22Rv1 (cell line): Measurements from ENCODE around the gene MAP2K7.
"Not testable (repeated sequence)": the region's sequence is repeated elsewhere in the genome, so short reads cannot be mapped to it uniquely, and the experiment has no call there.

Experiments
- H3K27ac ChIP-seq: fragments of 450-650 bp; 2 replicates; pipeline ENCODE4 v1.5.1; 2017
- ZFX ChIP-seq: fragments of 450-650 bp; IDR thresholded peaks from 2 replicates; pipeline ENCODE4 v1.6.1; 2017; ENCODE audit warnings: antibody characterized with exemption, borderline replicate concordance
- TF ChIP-seq, protein P1 (sequence below): fragments of 450-650 bp; IDR thresholded peaks from 2 replicates; pipeline ENCODE4 v1.5.1; 2017; ENCODE audit warnings: mild to moderate bottlenecking

Gene MAP2K7

DNA sequence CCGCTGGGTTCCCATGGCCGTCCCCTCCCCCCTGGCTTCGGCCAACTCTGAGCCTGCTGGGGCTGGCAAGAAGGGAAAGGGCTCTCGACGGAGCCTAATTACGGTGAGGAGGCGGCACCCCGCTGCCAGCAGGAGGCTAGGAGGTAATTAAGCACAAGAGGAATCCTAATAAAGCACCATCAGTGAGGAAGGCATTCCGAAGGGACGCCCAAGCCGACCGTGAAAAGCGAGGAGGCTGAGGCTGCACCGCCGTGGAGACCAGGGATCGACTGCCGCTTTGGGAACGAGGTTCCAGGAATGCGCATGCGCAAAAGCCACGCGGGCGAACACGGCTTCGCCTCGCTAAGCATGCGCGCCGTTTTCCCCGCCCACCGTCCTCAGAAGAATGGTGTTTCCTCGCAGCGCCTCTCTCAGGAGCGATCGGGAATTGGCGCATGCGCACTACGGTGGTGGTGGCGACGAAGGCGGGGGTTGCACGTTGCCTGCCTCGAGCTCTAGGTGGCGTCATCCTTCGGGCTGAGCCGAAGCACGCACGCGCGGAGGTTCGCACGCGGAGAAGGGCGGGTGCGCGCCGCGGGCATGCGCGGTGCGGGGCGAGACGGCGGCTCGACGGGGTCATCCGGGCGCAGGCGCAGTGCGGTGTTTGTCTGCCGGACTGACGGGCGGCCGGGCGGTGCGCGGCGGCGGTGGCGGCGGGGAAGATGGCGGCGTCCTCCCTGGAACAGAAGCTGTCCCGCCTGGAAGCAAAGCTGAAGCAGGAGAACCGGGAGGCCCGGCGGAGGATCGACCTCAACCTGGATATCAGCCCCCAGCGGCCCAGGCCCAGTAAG, at the start of gene MAP2K7:
Gene MAP2K7, plus strand, starts transcription at position 634 of the 830 bp plus-strand sequence. Its CDS starts 68 bp downstream, at position 702.
- TF ChIP-seq, protein P1, sequence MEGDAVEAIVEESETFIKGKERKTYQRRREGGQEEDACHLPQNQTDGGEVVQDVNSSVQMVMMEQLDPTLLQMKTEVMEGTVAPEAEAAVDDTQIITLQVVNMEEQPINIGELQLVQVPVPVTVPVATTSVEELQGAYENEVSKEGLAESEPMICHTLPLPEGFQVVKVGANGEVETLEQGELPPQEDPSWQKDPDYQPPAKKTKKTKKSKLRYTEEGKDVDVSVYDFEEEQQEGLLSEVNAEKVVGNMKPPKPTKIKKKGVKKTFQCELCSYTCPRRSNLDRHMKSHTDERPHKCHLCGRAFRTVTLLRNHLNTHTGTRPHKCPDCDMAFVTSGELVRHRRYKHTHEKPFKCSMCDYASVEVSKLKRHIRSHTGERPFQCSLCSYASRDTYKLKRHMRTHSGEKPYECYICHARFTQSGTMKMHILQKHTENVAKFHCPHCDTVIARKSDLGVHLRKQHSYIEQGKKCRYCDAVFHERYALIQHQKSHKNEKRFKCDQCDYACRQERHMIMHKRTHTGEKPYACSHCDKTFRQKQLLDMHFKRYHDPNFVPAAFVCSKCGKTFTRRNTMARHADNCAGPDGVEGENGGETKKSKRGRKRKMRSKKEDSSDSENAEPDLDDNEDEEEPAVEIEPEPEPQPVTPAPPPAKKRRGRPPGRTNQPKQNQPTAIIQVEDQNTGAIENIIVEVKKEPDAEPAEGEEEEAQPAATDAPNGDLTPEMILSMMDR, result peak; percentile 93
- no peak for TF ChIP-seq ZFX
- peak within 1 kb of the TSS; percentile 88 for H3K27ac ChIP-seq

DNA sequence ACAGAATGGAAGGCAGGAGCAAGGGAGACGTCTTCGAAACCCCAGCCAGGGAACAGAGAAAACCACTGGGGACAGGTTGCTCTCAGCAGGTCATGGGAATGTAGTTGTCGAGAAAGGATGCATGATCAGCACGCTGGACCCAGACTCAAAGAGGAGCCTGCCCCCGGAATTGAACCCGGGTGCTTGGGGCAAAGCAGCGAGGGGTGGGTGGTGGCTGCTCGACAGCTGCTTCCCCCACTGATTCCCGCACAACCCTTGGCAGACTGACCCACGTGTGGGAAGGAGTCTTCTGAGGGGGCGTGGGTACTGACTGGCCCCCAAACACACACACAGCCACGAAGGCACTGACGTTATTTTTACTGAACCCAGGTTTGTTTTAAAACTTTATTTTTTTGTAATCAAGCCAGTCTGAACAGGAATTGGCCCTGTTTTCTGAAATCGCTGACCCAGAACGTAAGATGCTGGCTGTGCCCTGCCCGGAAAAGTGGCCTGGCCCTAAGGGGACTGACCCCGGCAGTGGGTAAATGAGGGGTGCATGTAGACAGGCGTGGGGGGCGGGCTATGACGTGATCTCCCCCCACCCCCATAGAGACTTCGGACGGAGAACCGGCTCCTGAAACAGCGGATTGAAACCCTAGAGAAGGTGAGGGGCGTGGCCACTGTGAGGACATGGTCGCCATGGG, 48.1 kb upstream of the MAP2K7 start:
- TF ChIP-seq ZFX, result no peak
- TF ChIP-seq, protein P1, result no peak
- H3K27ac ChIP-seq, result no peak overlapping the region

DNA sequence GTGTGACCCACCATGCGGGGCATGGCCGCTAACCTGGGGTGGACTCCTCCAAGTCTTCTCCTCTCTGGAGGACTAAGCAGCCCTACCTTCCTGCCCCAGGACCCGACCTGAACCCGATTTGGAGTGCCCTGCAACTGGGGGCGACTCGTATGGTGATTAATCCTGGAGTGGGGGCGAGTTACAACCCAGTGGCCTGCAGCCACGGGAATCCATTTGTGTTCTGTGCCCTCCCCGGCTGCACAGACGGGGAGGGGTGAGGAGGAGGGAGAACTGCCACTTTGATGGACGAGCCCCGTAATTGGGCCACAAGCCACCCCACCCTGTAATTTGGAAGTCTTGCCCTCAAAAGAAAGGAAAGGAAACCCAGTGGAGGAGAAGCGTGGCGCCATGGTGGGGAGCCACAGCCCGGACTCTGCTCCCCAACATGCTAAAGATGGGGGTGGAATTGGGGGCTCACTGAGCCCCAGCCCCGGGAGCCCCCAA, 47.5 kb upstream of the MAP2K7 start:
- H3K27ac ChIP-seq, result no peak overlapping the region
- TF ChIP-seq, protein P1, result no peak
- no peak for TF ChIP-seq ZFX

DNA sequence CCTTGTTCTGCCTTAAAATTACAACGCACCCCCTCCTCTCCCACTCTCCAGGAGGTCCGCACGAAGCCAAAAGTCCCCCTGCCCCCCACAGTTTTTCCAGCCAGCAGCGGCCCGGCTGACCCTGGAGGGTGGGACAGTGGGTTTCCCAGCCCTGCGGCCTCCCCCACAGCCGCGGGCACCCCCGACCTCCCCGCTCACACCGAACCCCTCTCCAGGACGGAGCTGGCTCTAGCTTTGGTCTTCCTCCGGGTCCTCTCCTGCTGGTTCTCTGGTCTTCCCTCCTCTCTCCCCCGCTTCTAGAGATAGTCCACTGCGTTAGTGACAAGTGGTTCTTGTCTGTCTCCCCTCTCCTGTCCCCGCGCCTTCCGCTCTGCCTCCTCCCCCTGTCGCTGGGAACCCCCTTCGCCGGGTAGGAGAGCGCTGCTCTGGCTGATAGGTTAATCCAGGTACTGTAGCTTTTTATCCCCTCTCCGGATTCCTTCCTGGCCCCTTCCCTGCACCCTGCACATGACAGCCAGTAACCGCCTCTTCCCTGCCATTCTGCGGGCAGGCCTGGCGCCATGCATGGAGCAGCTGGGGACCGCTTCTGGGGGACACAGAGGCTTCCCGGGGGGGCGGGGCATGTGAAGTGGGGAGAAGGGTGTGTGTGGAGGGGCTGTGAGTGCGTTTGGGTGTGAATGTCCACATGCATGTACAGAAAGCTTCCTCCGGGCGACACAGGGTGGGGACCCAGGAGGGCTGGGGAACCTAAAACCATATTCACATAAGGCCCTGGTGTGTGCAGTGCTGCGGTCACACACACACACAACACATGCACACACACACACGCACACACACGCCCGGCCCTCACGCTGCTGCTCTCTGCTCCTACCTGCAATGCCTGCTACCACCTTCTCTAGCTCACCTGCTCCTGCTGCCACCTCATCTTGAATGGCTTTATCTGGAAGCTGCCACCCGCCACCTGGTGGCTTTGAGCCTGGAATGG, 46.7 kb upstream of the MAP2K7 start:
- no peak for TF ChIP-seq ZFX
- TF ChIP-seq, protein P1, result no peak

DNA sequence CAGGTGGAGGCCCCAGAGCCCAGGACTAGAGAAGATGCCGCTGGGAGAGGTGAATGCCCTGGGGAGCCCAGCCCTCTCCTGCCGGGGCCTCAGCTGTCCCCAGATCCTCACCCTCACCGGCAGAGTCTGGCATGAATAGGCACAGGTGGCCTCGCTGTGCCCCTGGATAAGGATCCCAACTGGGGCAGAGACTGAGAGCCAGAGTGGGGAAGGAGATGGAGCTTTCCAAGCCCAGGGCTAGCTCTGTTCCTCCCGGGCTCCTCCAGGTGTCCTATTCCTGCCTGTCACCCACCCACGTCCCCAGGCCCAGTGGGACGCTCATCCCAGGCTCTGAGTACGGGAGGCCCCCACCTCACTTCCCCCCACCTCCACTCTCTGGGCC, 46.0 kb upstream of the MAP2K7 start:
- no peak overlapping the region for H3K27ac ChIP-seq
- no peak for TF ChIP-seq ZFX

More for the DNA sequence above, 46.7 kb upstream of the MAP2K7 start:
- no peak overlapping the region for H3K27ac ChIP-seq

DNA sequence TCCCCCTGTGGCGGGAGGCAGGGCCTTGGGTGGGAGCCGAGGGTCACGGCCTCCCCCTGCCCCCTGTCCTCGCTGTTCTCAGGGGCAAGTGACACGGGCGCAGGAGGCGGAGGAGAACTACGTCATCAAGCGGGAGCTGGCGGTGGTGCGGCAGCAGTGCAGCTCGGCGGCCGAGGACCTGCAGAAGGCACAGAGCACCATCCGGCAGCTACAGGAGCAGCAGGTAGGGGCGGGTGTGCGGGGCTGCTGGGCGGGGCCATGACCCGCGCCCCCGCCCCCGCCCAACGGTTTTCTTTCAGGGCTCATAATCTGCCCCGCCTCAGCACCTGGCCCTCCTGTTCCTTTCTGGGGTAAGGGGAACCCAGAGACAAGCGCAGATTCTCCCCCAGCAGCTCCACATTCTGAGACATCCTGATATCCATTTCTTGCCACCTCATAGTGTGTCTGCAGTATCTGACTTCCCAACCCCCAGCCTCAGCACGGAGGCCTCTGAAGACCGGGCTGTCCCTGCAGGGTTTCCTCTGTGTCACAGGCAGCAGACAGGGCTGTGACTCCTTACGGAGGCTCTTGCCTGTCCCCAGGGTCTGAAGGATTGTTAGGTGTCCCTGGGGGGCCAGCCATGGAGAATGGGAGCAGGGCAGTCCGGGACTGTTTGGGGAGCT, 45.4 kb upstream of the MAP2K7 start:
- no peak overlapping the region for H3K27ac ChIP-seq
- TF ChIP-seq ZFX, result no peak
- TF ChIP-seq, protein P1, result no peak

DNA sequence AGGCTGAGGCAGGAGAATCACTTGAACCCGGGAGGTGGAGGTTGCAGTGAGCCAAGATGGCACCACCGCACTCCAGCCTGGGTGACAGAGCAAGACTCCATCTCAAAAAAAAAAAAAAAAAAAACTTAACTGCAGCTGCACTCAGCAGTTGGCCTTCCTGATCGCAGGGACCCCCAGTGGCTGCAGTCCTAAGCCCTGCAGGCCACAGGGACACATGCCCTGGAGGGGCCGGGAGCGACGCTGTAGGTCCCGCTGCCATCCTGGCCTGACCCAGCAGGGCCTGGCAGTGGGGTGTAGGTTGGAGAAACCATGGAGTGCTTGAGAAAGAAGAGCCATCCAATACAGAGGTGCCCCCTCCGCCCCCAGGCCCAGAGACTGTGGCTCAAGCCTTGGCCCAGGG, 44.6 kb upstream of the MAP2K7 start:
- H3K27ac ChIP-seq, result not testable (repeated sequence)
